ELF-1 (cell line): ENCODE results near the gene DOCK4.

Experiments
- DNase-seq: peaks from one replicate; pipeline ENCODE4 v3.0.0-alpha.2; 2016; ENCODE audit warnings: low read depth, low spot score

Gene DOCK4

GRCh38 chr7:111860248-111860647, 346.0 kb downstream of the DOCK4 start:
- DNase-seq, result no peak

GRCh38 chr7:111858331-111858730, 347.9 kb downstream of the DOCK4 start:
- DNase-seq, result no peak

- DNase-seq, result no peak
Observed at GRCh38 chr7:111855842-111856227, 350.4 kb downstream of the DOCK4 start.

- DNase-seq, result peak; percentile 70
Observed at GRCh38 chr7:111855161-111855841, 350.9 kb downstream of the DOCK4 start.

GRCh38 chr7:111853201-111853990, 352.8 kb downstream of the DOCK4 start:
- peak; percentile 35 for DNase-seq

- DNase-seq, result no peak
Observed at GRCh38 chr7:111852081-111852480, 354.1 kb downstream of the DOCK4 start.

- DNase-seq, result no peak
Observed at GRCh38 chr7:111846898-111847297, 359.3 kb downstream of the DOCK4 start.

GRCh38 chr7:111845853-111846252, 360.3 kb downstream of the DOCK4 start:
- DNase-seq, result no peak

GRCh38 chr7:111844904-111845671, 361.1 kb downstream of the DOCK4 start:
- no peak for DNase-seq

GRCh38 chr7:111842491-111842890, 363.7 kb downstream of the DOCK4 start:
- no peak for DNase-seq

GRCh38 chr7:111841596-111842205, 364.5 kb downstream of the DOCK4 start:
- no peak for DNase-seq

GRCh38 chr7:111840528-111840927, 365.7 kb downstream of the DOCK4 start:
- DNase-seq, result no peak

GRCh38 chr7:111839261-111839660, 366.9 kb downstream of the DOCK4 start:
- DNase-seq, result no peak

- DNase-seq, result no peak
Observed at GRCh38 chr7:111836592-111836991, 369.6 kb downstream of the DOCK4 start.

- DNase-seq, result no peak
Observed at GRCh38 chr7:111835066-111835465, 371.1 kb downstream of the DOCK4 start.

GRCh38 chr7:111834367-111834766, 371.8 kb downstream of the DOCK4 start:
- no peak for DNase-seq

GRCh38 chr7:111833466-111833865, 372.7 kb downstream of the DOCK4 start:
- no peak for DNase-seq

GRCh38 chr7:111832174-111832573, 374.0 kb downstream of the DOCK4 start:
- no peak for DNase-seq

GRCh38 chr7:111829221-111829620, 377.0 kb downstream of the DOCK4 start:
- no peak for DNase-seq

- no peak for DNase-seq
Observed at GRCh38 chr7:111827863-111828504, 378.2 kb downstream of the DOCK4 start.

GRCh38 chr7:111825046-111825445, 381.2 kb downstream of the DOCK4 start:
- no peak for DNase-seq
